Endothelial cell of umbilical vein (primary cell): ENCODE results near the gene COMMD9. TPM values are rescaled to one million over a fixed set of nuclear protein-coding genes. Genes with fewer than 3 reads are reported as not detected.
A peak's percentile ranks its signal among the peaks of the same experiment; 100 is the strongest.

Experiments used
- BruUV-seq: library from RNA; stranded (reverse); fragments of 400-500 nt; replicated peaks from 2 replicates; lab custom pipeline; 2021; lab: Mats Ljungman, UMichigan
- CTCF ChIA-PET: fragments of 300-600, 350-600 bp; sonication (Branson Sonifier 250); formaldehyde crosslinking; loops from one replicate; lab custom pipeline; 2021; ENCODE audit warnings: antibody characterized with exemption, inconsistent platforms; lab: Charles Lee
- POLR2A ChIA-PET: fragments of 300-600, 350-600 bp; sonication (Branson Sonifier 250); formaldehyde crosslinking; loops from one replicate; lab custom pipeline; 2021; ENCODE audit warnings: antibody characterized with exemption, inconsistent platforms; lab: Charles Lee
- DNase-seq: peaks from one replicate; pipeline ENCODE4 v3.0.0-alpha.2; 2011; ENCODE audit warnings: low read depth, low spot score
- FAIRE-seq: peaks from 2 replicates; lab custom pipeline; 2011; peaks lifted over from hg19 to GRCh38; lab: Jason Lieb, UNC
- H2AFZ ChIP-seq: 2 replicates; pipeline ENCODE4 v1.6.0; 2012; ENCODE audit warnings: low read depth, low read length, control low read depth, inconsistent platforms
- H3K27ac ChIP-seq: 2 replicates; pipeline ENCODE4 v1.5.1; 2011; ENCODE audit warnings: low read depth, mild to moderate bottlenecking, control low read depth, low read length, moderate library complexity; ENCODE audit not compliant: insufficient read depth
- H3K27me3 ChIP-seq, 2 experiments: 2 replicates each; pipeline versions ENCODE4 v1.6.0 to v1.6.1; 2011; ENCODE audit warnings: low read length in 2 of 2, mixed read lengths in 1 of 2; ENCODE audit not compliant: control insufficient read depth in 2 of 2, insufficient read depth in 2 of 2
- H3K36me3 ChIP-seq, 2 experiments: 2 replicates in 1 of 2; 3 replicates in 1 of 2; pipeline ENCODE4 v1.5.1; 2011; ENCODE audit warnings: low read length in 2 of 2, mild to moderate bottlenecking in 1 of 2, moderate library complexity in 1 of 2; ENCODE audit not compliant: control insufficient read depth in 2 of 2, insufficient read depth in 2 of 2; ENCODE audit errors: extremely low read depth in 1 of 2
- H3K4me1 ChIP-seq: 3 replicates; pipeline ENCODE4 v1.5.1; 2011; ENCODE audit warnings: mild to moderate bottlenecking, low read length; ENCODE audit not compliant: control insufficient read depth, insufficient read depth; ENCODE audit errors: extremely low read depth
- H3K4me2 ChIP-seq: 2 replicates; pipeline ENCODE4 v1.6.1; 2011; ENCODE audit warnings: low read length, control low read depth, mixed read lengths; ENCODE audit not compliant: insufficient read depth
- H3K4me3 ChIP-seq, 3 experiments: fragments of 200-600 bp in 1 of 3; sonication (generic), shearing (Covaris generic) in 1 of 3; replicated peaks in 1 of 3; 2 replicates each; pipeline ENCODE4 v1.5.1; 2011 to 2016; ENCODE audit warnings: control low read depth in 3 of 3, low read length in 3 of 3, mild to moderate bottlenecking in 2 of 3, inconsistent platforms in 1 of 3, low read depth in 1 of 3, moderate library complexity in 1 of 3; ENCODE audit not compliant: insufficient read depth in 1 of 3
- H3K79me2 ChIP-seq: 2 replicates; pipeline ENCODE4 v1.6.0; 2012; ENCODE audit warnings: low read length, inconsistent platforms; ENCODE audit not compliant: control insufficient read depth, insufficient read depth
- H3K9ac ChIP-seq: replicated peaks from 2 replicates; pipeline ENCODE3; 2011; ENCODE audit warnings: low read length, control low read depth; ENCODE audit not compliant: insufficient read depth; ENCODE audit errors: extremely low read depth
- H3K9me1 ChIP-seq: replicated peaks from 3 replicates; pipeline ENCODE4 v1.6.0; 2011; ENCODE audit warnings: mild to moderate bottlenecking, low read length; ENCODE audit not compliant: control insufficient read depth, insufficient read depth; ENCODE audit errors: extremely low read depth
- H3K9me3 ChIP-seq: replicated peaks from 2 replicates; pipeline ENCODE4 v1.5.1; 2012; ENCODE audit warnings: low read length, inconsistent platforms; ENCODE audit not compliant: control insufficient read depth, insufficient read depth
- H4K20me1 ChIP-seq: replicated peaks from 2 replicates; pipeline ENCODE3; 2011; ENCODE audit warnings: mild to moderate bottlenecking, low read length; ENCODE audit not compliant: control insufficient read depth, insufficient read depth; ENCODE audit errors: extremely low read depth
- CTCF ChIP-seq, 2 donors: IDR thresholded peaks; 1 replicate in 1 of 2; 2 replicates in 1 of 2; pipeline ENCODE4 v1.5.1; 2011; ENCODE audit warnings: low read length in 2 of 2, mild to moderate bottlenecking in 2 of 2, moderate library complexity in 2 of 2, control low read depth in 1 of 2, inconsistent platforms in 1 of 2, low read depth in 1 of 2; ENCODE audit not compliant: insufficient read depth in 1 of 2; ENCODE audit errors: extremely low read depth in 1 of 2
- EZH2 ChIP-seq: IDR thresholded peaks from 2 replicates; pipeline ENCODE4 v1.6.1; 2012; ENCODE audit warnings: borderline replicate concordance, low read depth, mild to moderate bottlenecking, moderate library complexity, low read length, inconsistent platforms; ENCODE audit not compliant: severe bottlenecking
- FOS ChIP-seq: IDR thresholded peaks from 2 replicates; pipeline ENCODE4 v1.6.1; 2011; ENCODE audit warnings: mild to moderate bottlenecking, low read length, moderate library complexity, borderline replicate concordance; ENCODE audit not compliant: insufficient read depth
- MAX ChIP-seq: IDR thresholded peaks from 2 replicates; pipeline ENCODE4 v1.6.1; 2011; ENCODE audit not compliant: insufficient read depth, insufficient read length
- POLR2A ChIP-seq: IDR thresholded peaks from 2 replicates; pipeline ENCODE4 v1.6.1; 2012; ENCODE audit warnings: low read depth, mild to moderate bottlenecking, control low read depth, low read length
- POLR2AphosphoS5 ChIP-seq: IDR thresholded peaks from 2 replicates; pipeline ENCODE4 v1.6.1; 2012; ENCODE audit warnings: low read depth, mild to moderate bottlenecking, control low read depth, low read length, moderate library complexity; ENCODE audit not compliant: insufficient read depth
- dilution Hi-C: fragments of 300-500 bp; cut with MboI; formaldehyde crosslinking; loops from one replicate; pipeline ENCODE4 v1.15.0; 2019; ENCODE audit warnings: low sequenced_read_pairs; ENCODE audit not compliant: extremely low pct_ligation_motif_present
- intact Hi-C: fragments of 100-400 bp; cut with micrococcal nuclease; formaldehyde crosslinking; loops from one replicate; pipeline ENCODE4 v1.10.0; 2022
- polyA plus RNA-seq, 4 experiments: library from polyadenylated mRNA; depleted of rRNA in 3 of 4; stranded (reverse) in 3 of 4; unstranded in 1 of 4; fragments of >200 nt; gene quantifications; 2 replicates each; pipeline versions ENCODE4 v1.2.1 to v1.2.3, GENCODE V29; 2011 to 2012; ENCODE audit warnings: missing spikeins in 1 of 4
- total RNA-seq: library from RNA; stranded (reverse); gene quantifications from 2 replicates; pipeline ENCODE4 v1.2.3, GENCODE V29; 2021

COMMD9 gene
- total and polyA plus RNA-seq, 2 donors (not counting 3 experiments of a cell fraction or from before 2014, with no cell fraction given), result 65.1 to 78.9 TPM

GRCh38 chr11:36295926-36296325 is 6.7 kb upstream of the COMMD9 start, which contains the start of gene PRR5L:
Gene PRR5L (plus strand): TSS chr11:36296288. CDS start chr11:36401122, 104,834 bp downstream.
- H3K4me1 ChIP-seq, result no peaks in the 10 kb centered on the region
- TF ChIP-seq EZH2 (no peak), FOS (no peak)
- H3K4me2 ChIP-seq, result no peak within 1 kb of the TSS
- ChIA-PET POLR2A (no interaction called here), CTCF (interaction anchor here (9.2 to 14.3 kb wide), 2 partner anchors 183 to 198 kb away, joined by 167 to 306 read pairs; no protein-coding TSS in a partner anchor)
- H2AFZ ChIP-seq, result no peak within 1 kb of the TSS
- H3K9me1 ChIP-seq, result no peaks in the 10 kb centered on the region
- no TSS peak for BruUV-seq
- H3K4me3 ChIP-seq, result no peak within 1 kb of the TSS
- H3K27me3 ChIP-seq, result peaks cover 2 to 5% of the 10 kb centered on the region in 2 experiments
- dilution Hi-C loops (no loop called here), intact Hi-C loops (no loop called here)
- no peaks in the 10 kb centered on the region for H3K79me2 ChIP-seq
- no peak for DNase-seq
- no peaks in the 10 kb centered on the region for H3K36me3 ChIP-seq
- no peak within 1 kb of the TSS for H3K27ac ChIP-seq
- H3K9me3 ChIP-seq, result no peaks in the 10 kb centered on the region
- FAIRE-seq, result no peak
- no peaks in the 10 kb centered on the region for H4K20me1 ChIP-seq
- H3K9ac ChIP-seq, result no peak within 1 kb of the TSS

- FAIRE-seq, result peak; percentile 69
- peaks cover 9% of the 10 kb centered on the region for H3K4me1 ChIP-seq
- no peaks in the 10 kb centered on the region for H3K9me1 ChIP-seq
- no peak overlapping the region for H2AFZ ChIP-seq
- no peak overlapping the region for H3K9ac ChIP-seq
- H3K27me3 ChIP-seq, result no peaks in the 10 kb centered on the region
- DNase-seq, result peak; percentile 46
- intact Hi-C loops (loop anchor here (1.0 to 5.0 kb wide), 7 partner anchors 70 to 455 kb away; partner anchors contain the start of gene TRAF6), dilution Hi-C loops (no loop called here)
- ChIA-PET POLR2A (interaction anchor here (0.6 to 1.3 kb wide), 2 partner anchors 13 to 201 kb away, joined by 3 read pairs; no protein-coding TSS in a partner anchor), CTCF (interaction anchor here (0.7 to 14.3 kb wide), 31 partner anchors 8 to 454 kb away, joined by 3 to 306 read pairs (median 4); partner anchors contain the start of gene IFTAP)
- no peak overlapping the region for H3K4me3 ChIP-seq
- TF ChIP-seq MAX, result no peak
- peak; percentile 35 to 38 for TF ChIP-seq CTCF (IDR thresholded peaks at IDR 0.05; ENCODE audit: extremely low read depth in 1 of 2, insufficient read depth in 1 of 2, low read depth in 1 of 2, low read length in 2 of 2)
- TF ChIP-seq POLR2AphosphoS5, result no peak
- TF ChIP-seq POLR2A, result no peak
- no peak for TF ChIP-seq EZH2
- no peak overlapping the region for H3K27ac ChIP-seq
- H3K9me3 ChIP-seq, result no peaks in the 10 kb centered on the region
- no TSS peak for BruUV-seq
- H3K79me2 ChIP-seq, result no peaks in the 10 kb centered on the region
- no peak overlapping the region for H3K4me2 ChIP-seq
- no peaks in the 10 kb centered on the region for H4K20me1 ChIP-seq
- no peaks in the 10 kb centered on the region for H3K36me3 ChIP-seq
These were observed 3.1 kb upstream of the COMMD9 start for GRCh38 chr11:36292311-36292722.
